HG02678 (cell line): ENCODE measurements around the gene PIGK.
"Not testable (repeated sequence)": the region's sequence is repeated elsewhere in the genome, so short reads cannot be mapped to it uniquely, and the experiment has no call there.

ENCODE experiments used
- ATAC-seq: cut with Tn5 transposase; IDR thresholded peaks from one replicate; pipeline ENCODE4 v1.9.1; 2021; ENCODE audit warnings: mild to moderate bottlenecking, moderate library complexity; ENCODE audit not compliant: unreplicated experiment

PIGK gene

GRCh38 chr1:77197351-77197750 lies 21.9 kb downstream of the PIGK start:
- no peak for ATAC-seq

- no peak for ATAC-seq
Observed at GRCh38 chr1:77193951-77194350, 25.3 kb downstream of the PIGK start.

GRCh38 chr1:77188770-77189169 lies 30.5 kb downstream of the PIGK start:
- no peak for ATAC-seq

- not testable (repeated sequence) for ATAC-seq
Observed at GRCh38 chr1:77186907-77187306, 32.3 kb downstream of the PIGK start.

- ATAC-seq = no peak
Observed at GRCh38 chr1:77182083-77182482, 37.1 kb downstream of the PIGK start.

- ATAC-seq = no peak
Observed at GRCh38 chr1:77179632-77180031, 39.6 kb downstream of the PIGK start.

GRCh38 chr1:77175230-77175844 lies 43.9 kb downstream of the PIGK start:
- ATAC-seq = no peak

- ATAC-seq = no peak
Observed at GRCh38 chr1:77170687-77171086, 48.5 kb downstream of the PIGK start.

GRCh38 chr1:77168358-77168757 lies 50.9 kb downstream of the PIGK start:
- ATAC-seq = no peak

GRCh38 chr1:77164434-77164944 lies 54.7 kb downstream of the PIGK start:
- no peak for ATAC-seq

GRCh38 chr1:77159706-77160105 lies 59.5 kb downstream of the PIGK start:
- not testable (repeated sequence) for ATAC-seq

GRCh38 chr1:77156214-77156613 lies 63.0 kb downstream of the PIGK start:
- ATAC-seq = no peak

- ATAC-seq = no peak
Observed at GRCh38 chr1:77146270-77146669, 73.0 kb downstream of the PIGK start.

GRCh38 chr1:77143529-77144121 lies 75.6 kb downstream of the PIGK start:
- no peak for ATAC-seq

GRCh38 chr1:77139389-77139788 lies 79.8 kb downstream of the PIGK start:
- no peak for ATAC-seq

- ATAC-seq = no peak
Observed at GRCh38 chr1:77134359-77134758, 84.9 kb downstream of the PIGK start.

- no peak for ATAC-seq
Observed at GRCh38 chr1:77133731-77134358, 85.4 kb downstream of the PIGK start.

- peak; percentile 72 for ATAC-seq
Observed at GRCh38 chr1:77126307-77126706, 92.9 kb downstream of the PIGK start.

- ATAC-seq = no peak
Observed at GRCh38 chr1:77121503-77121902, 97.7 kb downstream of the PIGK start.

- no peak for ATAC-seq
Observed at GRCh38 chr1:77120950-77121349, 98.3 kb downstream of the PIGK start.

GRCh38 chr1:77118712-77119111 lies 100.5 kb downstream of the PIGK start:
- ATAC-seq = no peak

- no peak for ATAC-seq
Observed at GRCh38 chr1:77104672-77105071, 114.6 kb downstream of the PIGK start.
